CD14-positive monocyte (primary cell): ENCODE measurements around the gene SNX12. TPM values are rescaled to one million over a fixed set of nuclear protein-coding genes. Genes with fewer than 3 reads are reported as not detected.
A peak's percentile ranks its signal among the peaks of the same experiment; 100 is the strongest.

Experiments used
- DNase-seq, 3 donors: peaks; one replicate each; pipeline ENCODE4 v3.0.0-alpha.2; 2011 to 2022
- H2AFZ ChIP-seq: 2 replicates; pipeline ENCODE4 v1.6.0; 2012; ENCODE audit warnings: mild to moderate bottlenecking, low read depth, low read length, inconsistent platforms; ENCODE audit not compliant: insufficient read depth, poor library complexity, severe bottlenecking
- H3K27ac ChIP-seq, 2 donors: 1 replicate in 1 of 2; 2 replicates in 1 of 2; pipeline ENCODE4 v1.5.1; 2012 to 2013; ENCODE audit warnings: low read length in 2 of 2, control low read depth in 1 of 2, inconsistent platforms in 1 of 2, low read depth in 1 of 2, mild to moderate bottlenecking in 1 of 2
- H3K27me3 ChIP-seq, 2 donors: one replicate each; pipeline versions ENCODE4 v1.6.0 to v1.6.1; 2011 to 2013; ENCODE audit warnings: low read length in 2 of 2; ENCODE audit not compliant: control insufficient read depth in 2 of 2, insufficient read depth in 2 of 2
- H3K36me3 ChIP-seq, 2 donors: replicated peaks in 1 of 2; 1 replicate in 1 of 2; 2 replicates in 1 of 2; pipeline versions ENCODE4 v1.5.1 to v1.6.1; 2012 to 2013; ENCODE audit warnings: low read length in 2 of 2, control low read depth in 1 of 2, inconsistent platforms in 1 of 2, mild to moderate bottlenecking in 1 of 2; ENCODE audit not compliant: insufficient read depth in 2 of 2, control insufficient read depth in 1 of 2
- H3K4me1 ChIP-seq, 2 donors: 1 replicate in 1 of 2; 2 replicates in 1 of 2; pipeline versions ENCODE4 v1.5.1 to v1.6.1; 2012 to 2013; ENCODE audit warnings: low read length in 2 of 2, control low read depth in 1 of 2, inconsistent platforms in 1 of 2, mild to moderate bottlenecking in 1 of 2, moderate library complexity in 1 of 2; ENCODE audit not compliant: insufficient read depth in 2 of 2, control insufficient read depth in 1 of 2
- H3K4me2 ChIP-seq: replicated peaks from 2 replicates; pipeline ENCODE3; 2012; ENCODE audit warnings: low read length, moderate library complexity, mild to moderate bottlenecking; ENCODE audit not compliant: poor library complexity, severe bottlenecking; ENCODE audit errors: extremely low read depth
- H3K4me3 ChIP-seq, 3 experiments: fragments of 200-600 bp in 1 of 3; sonication (generic) in 1 of 3; replicated peaks in 1 of 3; 1 replicate in 2 of 3; 2 replicates in 1 of 3; pipeline ENCODE4 v1.5.1; 2011 to 2013; ENCODE audit warnings: low read length in 3 of 3, mild to moderate bottlenecking in 3 of 3, control low read depth in 2 of 3, low read depth in 2 of 3, inconsistent platforms in 1 of 3, moderate library complexity in 1 of 3
- H3K79me2 ChIP-seq: 2 replicates; pipeline ENCODE4 v1.6.0; 2012; ENCODE audit warnings: mild to moderate bottlenecking, control low read depth, inconsistent platforms, low read length, moderate library complexity; ENCODE audit not compliant: insufficient read depth
- H3K9ac ChIP-seq: 2 replicates; pipeline ENCODE4 v1.6.0; 2017; ENCODE audit warnings: low read length, mild to moderate bottlenecking; ENCODE audit not compliant: insufficient read depth, poor library complexity, severe bottlenecking
- H3K9me3 ChIP-seq, 2 donors: replicated peaks in 1 of 2; 1 replicate in 1 of 2; 2 replicates in 1 of 2; pipeline versions ENCODE4 v1.5.1 to v1.6.1; 2012 to 2013; ENCODE audit warnings: low read length in 2 of 2, control low read depth in 1 of 2; ENCODE audit not compliant: control insufficient read depth in 1 of 2, insufficient read depth in 1 of 2
- H4K20me1 ChIP-seq: 2 replicates; pipeline ENCODE4 v1.6.0; 2012; ENCODE audit warnings: mild to moderate bottlenecking, low read length, control low read depth, moderate library complexity; ENCODE audit not compliant: insufficient read depth
- H3K27ac Mint-ChIP-seq, 7 donors: one replicate each; pipeline ENCODE4 v1.8.0; 2020; ENCODE audit warnings: mild to moderate bottlenecking in 7 of 7, mixed read lengths in 7 of 7, moderate library complexity in 6 of 7, inconsistent platforms in 2 of 7
- H3K27me3 Mint-ChIP-seq, 3 donors: one replicate each; pipeline ENCODE4 v1.8.0; 2021 to 2022; ENCODE audit warnings: low read depth in 3 of 3, mild to moderate bottlenecking in 3 of 3, mixed read lengths in 3 of 3, moderate library complexity in 3 of 3, inconsistent platforms in 1 of 3
- H3K36me3 Mint-ChIP-seq, 2 donors: one replicate each; pipeline ENCODE4 v1.8.0; 2020; ENCODE audit warnings: mixed read lengths in 2 of 2, inconsistent platforms in 1 of 2, mild to moderate bottlenecking in 1 of 2
- H3K4me1 Mint-ChIP-seq: one replicate; pipeline ENCODE4 v1.8.0; 2020; ENCODE audit warnings: mild to moderate bottlenecking, mixed read lengths
- H3K4me3 Mint-ChIP-seq, 2 donors: one replicate each; pipeline ENCODE4 v1.8.0; 2020; ENCODE audit warnings: mild to moderate bottlenecking in 2 of 2, mixed read lengths in 2 of 2, moderate library complexity in 1 of 2
- H3K9me3 Mint-ChIP-seq, 7 donors: one replicate each; pipeline ENCODE4 v1.8.0; 2020 to 2022; ENCODE audit warnings: mixed read lengths in 7 of 7, mild to moderate bottlenecking in 6 of 7, moderate library complexity in 6 of 7, inconsistent platforms in 2 of 7
- WGBS: methylation state at CpG from one replicate; pipeline ENCODE4 v1.1.5; 2013; ENCODE audit warnings: missing lambda C conversion rate; ENCODE audit not compliant: insufficient coverage; 5-methylcytosine and 5-hydroxymethylcytosine counted together
- intact Hi-C, 2 donors: fragments of 100-400 bp; cut with micrococcal nuclease; formaldehyde crosslinking; loops; one replicate each; pipeline versions ENCODE4 v1.15.0 to v1.15.1; 2023
- polyA plus RNA-seq, 3 donors: library from polyadenylated mRNA; depleted of rRNA in 1 of 3; unstranded in 2 of 3; stranded (reverse) in 1 of 3; fragments of 300-500 nt in 2 of 3; fragments of >200 nt in 1 of 3; fragmentation: Illumina TruSeq in 2 of 3; gene quantifications; 1 replicate in 2 of 3; 2 replicates in 1 of 3; pipeline ENCODE4 v1.2.3, GENCODE V29; 2012 to 2021
- TF ChIP-seq, protein P1 (sequence below): fragments of 200-600 bp; IDR thresholded peaks from one replicate; pipeline ENCODE4 v1.8.0; 2022; ENCODE audit warnings: antibody characterized with exemption, mild to moderate bottlenecking

Gene SNX12
- polyA plus RNA-seq, 3 donors = 4.2 to 12.9 (median 5.0) TPM

DNA sequence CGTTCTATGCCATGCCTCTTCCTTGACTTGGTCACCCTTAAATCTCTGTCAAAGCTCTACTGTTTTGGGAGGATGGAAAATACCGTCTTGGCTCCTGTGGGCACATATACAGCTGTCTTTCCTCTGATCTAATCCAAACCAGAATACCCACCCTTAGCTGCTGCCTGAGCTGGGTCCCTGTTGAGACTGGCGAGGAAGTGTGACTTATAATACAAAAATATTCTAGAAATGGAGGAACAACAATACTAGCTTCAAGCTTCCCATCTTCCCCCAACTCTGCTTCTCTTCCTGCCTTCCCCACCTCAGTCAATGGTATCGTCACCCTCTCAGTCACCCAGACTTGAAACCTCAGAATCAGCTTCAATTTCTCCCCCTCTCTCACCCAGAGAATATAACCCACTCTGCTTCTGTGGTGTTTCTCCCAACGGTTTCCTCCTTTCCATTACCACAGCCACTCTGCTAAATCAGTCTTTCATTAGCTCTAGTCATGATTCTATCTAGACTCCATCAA is 43.8 kb upstream of the SNX12 start:
- DNase-seq = peak in 2 of 3 donors; percentile 14 to 35
- intact Hi-C loops = no loop called here
- Histone ChIP-seq H3K27ac (peak overlapping the region; percentile 67 to 93), H2AFZ (peak overlapping the region; percentile 18), H3K9ac (peak overlapping the region; percentile 55), H3K4me2 (peak overlapping the region; percentile 55), H3K27me3 (no peaks in the 10 kb centered on the region), H3K4me3 (peak overlapping the region; percentile 29 to 58 (median 56)), H3K79me2 (peaks cover 7% of the 10 kb centered on the region), H3K4me1 (peaks cover 42 to 45% of the 10 kb centered on the region in 2 donors), H3K36me3 (peaks cover 0 to 2% of the 10 kb centered on the region in 2 donors), H4K20me1 (no peaks in the 10 kb centered on the region), H3K9me3 (no peaks in the 10 kb centered on the region)
- peaks cover 0 to 5% (median 0%) of the 10 kb centered on the region in 3 donors for H3K27me3 Mint-ChIP-seq
- TF ChIP-seq, protein P1, sequence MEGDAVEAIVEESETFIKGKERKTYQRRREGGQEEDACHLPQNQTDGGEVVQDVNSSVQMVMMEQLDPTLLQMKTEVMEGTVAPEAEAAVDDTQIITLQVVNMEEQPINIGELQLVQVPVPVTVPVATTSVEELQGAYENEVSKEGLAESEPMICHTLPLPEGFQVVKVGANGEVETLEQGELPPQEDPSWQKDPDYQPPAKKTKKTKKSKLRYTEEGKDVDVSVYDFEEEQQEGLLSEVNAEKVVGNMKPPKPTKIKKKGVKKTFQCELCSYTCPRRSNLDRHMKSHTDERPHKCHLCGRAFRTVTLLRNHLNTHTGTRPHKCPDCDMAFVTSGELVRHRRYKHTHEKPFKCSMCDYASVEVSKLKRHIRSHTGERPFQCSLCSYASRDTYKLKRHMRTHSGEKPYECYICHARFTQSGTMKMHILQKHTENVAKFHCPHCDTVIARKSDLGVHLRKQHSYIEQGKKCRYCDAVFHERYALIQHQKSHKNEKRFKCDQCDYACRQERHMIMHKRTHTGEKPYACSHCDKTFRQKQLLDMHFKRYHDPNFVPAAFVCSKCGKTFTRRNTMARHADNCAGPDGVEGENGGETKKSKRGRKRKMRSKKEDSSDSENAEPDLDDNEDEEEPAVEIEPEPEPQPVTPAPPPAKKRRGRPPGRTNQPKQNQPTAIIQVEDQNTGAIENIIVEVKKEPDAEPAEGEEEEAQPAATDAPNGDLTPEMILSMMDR = no peak
- H3K9me3 Mint-ChIP-seq = peaks cover 0 to 2% (median 0%) of the 10 kb centered on the region in 7 donors
- WGBS = 0% methylated on average over 1 of the region's 5 CpGs
- peak overlapping the region; percentile 79 to 88 for H3K4me3 Mint-ChIP-seq
- H3K27ac Mint-ChIP-seq = peak overlapping the region; percentile 91 to 98 (median 96)
- peaks cover 0 to 11% of the 10 kb centered on the region in 2 donors for H3K36me3 Mint-ChIP-seq
- H3K4me1 Mint-ChIP-seq = peaks cover 52% of the 10 kb centered on the region

DNA sequence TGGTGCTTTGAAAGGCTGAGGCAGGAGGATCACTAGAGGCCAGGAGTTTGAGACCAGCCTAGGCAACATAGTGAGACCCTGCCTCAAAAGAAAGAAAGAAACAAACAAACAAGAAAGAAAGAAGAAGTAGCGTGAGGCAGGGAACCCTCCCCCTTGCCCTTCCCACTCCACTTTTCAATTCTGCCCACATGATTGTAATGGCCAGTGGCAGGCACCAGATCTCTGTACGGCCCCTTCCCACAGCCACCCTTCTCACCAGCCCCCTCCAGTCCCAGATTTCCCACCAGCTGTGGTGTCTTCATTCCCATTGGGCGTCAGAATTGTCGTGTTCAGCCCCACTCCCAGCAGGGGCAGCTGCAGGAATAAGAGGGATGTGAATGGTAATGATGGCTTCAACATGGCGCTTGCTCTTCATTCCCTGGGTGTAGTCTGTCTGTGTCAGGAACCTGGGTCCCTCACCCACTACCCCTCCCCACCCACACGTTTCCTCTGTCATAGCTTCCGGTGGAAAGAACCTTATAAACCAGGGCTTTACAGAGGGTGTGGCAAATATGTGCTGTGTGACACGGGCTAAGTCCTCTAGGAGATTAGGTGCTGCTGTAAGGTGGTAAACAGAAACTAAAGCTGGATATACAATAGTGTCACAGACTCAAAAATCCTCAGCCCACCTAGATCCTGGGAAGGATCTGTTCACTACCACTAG is 43.2 kb upstream of the SNX12 start, which contains the start of gene IL2RG:
Gene IL2RG, minus strand, starts transcription at position 437 of the 703 bp plus-strand sequence. Its CDS starts 38 bp downstream, at position 399.
- Mint-ChIP-seq H3K4me3 (peak within 1 kb of the TSS; percentile 79 to 88), H3K27ac (peak within 1 kb of the TSS; percentile 93 to 98 (median 96)), H3K27me3 (peaks cover 0 to 5% (median 0%) of the 10 kb centered on the region in 3 donors), H3K4me1 (peaks cover 56% of the 10 kb centered on the region), H3K36me3 (peaks cover 0 to 14% of the 10 kb centered on the region in 2 donors), H3K9me3 (peaks cover 0 to 2% (median 0%) of the 10 kb centered on the region in 7 donors)
- peaks cover 7% of the 10 kb centered on the region for H3K79me2 ChIP-seq
- H3K9ac ChIP-seq = peak within 1 kb of the TSS; percentile 55
- TF ChIP-seq, protein P1 = no peak
- peak within 1 kb of the TSS; percentile 67 to 93 for H3K27ac ChIP-seq
- peaks cover 0 to 2% of the 10 kb centered on the region in 2 donors for H3K36me3 ChIP-seq
- H3K4me2 ChIP-seq = peak within 1 kb of the TSS; percentile 55
- H3K4me3 ChIP-seq = peak within 1 kb of the TSS; percentile 29 to 58 (median 56)
- no CpG with 5 or more reads among the region's 8 CpGs for WGBS
- H3K9me3 ChIP-seq = no peaks in the 10 kb centered on the region
- peaks cover 46 to 51% of the 10 kb centered on the region in 2 donors for H3K4me1 ChIP-seq
- H3K27me3 ChIP-seq = no peaks in the 10 kb centered on the region
- H4K20me1 ChIP-seq = no peaks in the 10 kb centered on the region
- H2AFZ ChIP-seq = peak within 1 kb of the TSS; percentile 18
- intact Hi-C loops = no loop called here
- peak; percentile 75 to 90 (median 87) for DNase-seq
